Activated CD8-positive, alpha-beta T cell treated with anti-CD3 and anti-CD28 coated beads for 36 hours (primary cell): Measurements from ENCODE around the gene MRPL36. TPM values are rescaled to one million over a fixed set of nuclear protein-coding genes. Genes with fewer than 3 reads are reported as not detected.
A peak's percentile ranks its signal among the peaks of the same experiment; 100 is the strongest.

Experiments used
- ATAC-seq: fragments of 200-7000 bp; cut with Tn5 transposase; one replicate; pipeline ENCODE4 v1.10.0; 2021; ENCODE audit warnings: mild to moderate bottlenecking, moderate library complexity
- CTCF ChIA-PET: fragments of 350-600 bp; sonication (Branson Sonifier 250); formaldehyde crosslinking; loops from one replicate; lab custom pipeline; 2021; ENCODE audit warnings: antibody characterized with exemption; lab: Charles Lee
- POLR2A ChIA-PET: fragments of 350-600 bp; sonication (Branson Sonifier 250); formaldehyde crosslinking; loops from one replicate; lab custom pipeline; 2021; ENCODE audit warnings: antibody characterized with exemption; lab: Charles Lee
- DNase-seq: peaks from one replicate; pipeline ENCODE4 v3.0.0-alpha.2; 2020
- H3K27ac Mint-ChIP-seq: one replicate; pipeline ENCODE4 v1.8.0; 2021; ENCODE audit warnings: mild to moderate bottlenecking, mixed read lengths
- H3K27me3 Mint-ChIP-seq: one replicate; pipeline ENCODE4 v1.8.0; 2021; ENCODE audit warnings: mixed read lengths
- H3K36me3 Mint-ChIP-seq: one replicate; pipeline ENCODE4 v1.8.0; 2021; ENCODE audit warnings: low read depth, mixed read lengths
- H3K4me1 Mint-ChIP-seq: one replicate; pipeline ENCODE4 v1.8.0; 2021; ENCODE audit warnings: low read depth, mixed read lengths
- H3K4me3 Mint-ChIP-seq: one replicate; pipeline ENCODE4 v1.8.0; 2021; ENCODE audit warnings: mild to moderate bottlenecking, moderate library complexity, mixed read lengths
- H3K9me3 Mint-ChIP-seq: one replicate; pipeline ENCODE4 v1.8.0; 2021; ENCODE audit warnings: mixed read lengths
- intact Hi-C: fragments of 100-400 bp; cut with micrococcal nuclease; formaldehyde crosslinking; loops from one replicate; pipeline ENCODE4 v1.10.0; 2022
- total RNA-seq, 2 experiments: library from RNA; stranded (reverse); gene quantifications; one replicate each; pipeline ENCODE4 v1.2.3, GENCODE V29; 2021
- TF ChIP-seq, protein P1 (sequence below): fragments of 200-600 bp; IDR thresholded peaks from one replicate; pipeline ENCODE4 v1.8.0; 2022; ENCODE audit warnings: antibody characterized with exemption, mild to moderate bottlenecking

MRPL36 gene
- total RNA-seq, 2 experiments from 2014 or later = 80.1 to 87.2 TPM

DNA sequence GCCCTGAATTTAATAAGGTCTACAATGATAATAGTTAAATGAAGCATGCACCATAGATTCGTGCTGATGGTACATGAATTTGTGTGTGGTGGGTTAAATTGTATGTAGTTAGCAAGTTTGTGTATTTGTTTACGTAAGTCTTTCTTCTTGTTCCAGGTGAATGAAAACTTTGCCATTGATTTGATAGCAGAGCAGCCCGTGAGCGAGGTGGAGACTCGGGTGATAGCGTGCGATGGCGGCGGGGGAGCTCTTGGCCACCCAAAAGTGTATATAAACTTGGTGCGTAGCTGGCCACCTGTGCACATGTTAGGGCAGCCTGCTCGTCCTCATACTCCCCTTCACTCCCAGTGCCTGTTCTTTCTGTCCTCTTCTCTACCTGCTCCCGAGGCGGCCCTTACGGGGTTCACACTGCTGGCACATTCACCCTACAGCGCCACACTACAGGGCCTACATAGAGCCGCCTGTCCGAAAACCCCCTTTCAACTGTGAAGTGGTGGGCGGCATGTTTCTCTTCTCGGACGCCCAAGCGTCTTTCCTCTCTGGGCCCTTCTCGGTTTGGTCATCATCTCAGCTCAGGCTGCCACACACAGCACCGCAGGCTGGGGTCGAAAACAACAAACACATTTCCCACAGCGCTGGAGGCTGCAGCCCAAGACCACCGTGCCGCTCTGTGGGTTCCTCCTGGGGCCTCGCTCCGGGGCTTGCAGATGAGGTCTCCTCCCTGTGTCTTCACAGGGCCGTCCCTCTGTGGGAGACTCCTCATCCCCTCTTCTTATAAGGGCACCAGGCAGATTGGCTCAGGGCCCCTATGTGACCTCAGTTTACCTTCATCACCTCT, 14.8 kb upstream of the MRPL36 start:
- CTCF ChIA-PET = no interaction called here
- DNase-seq = no peak

DNA sequence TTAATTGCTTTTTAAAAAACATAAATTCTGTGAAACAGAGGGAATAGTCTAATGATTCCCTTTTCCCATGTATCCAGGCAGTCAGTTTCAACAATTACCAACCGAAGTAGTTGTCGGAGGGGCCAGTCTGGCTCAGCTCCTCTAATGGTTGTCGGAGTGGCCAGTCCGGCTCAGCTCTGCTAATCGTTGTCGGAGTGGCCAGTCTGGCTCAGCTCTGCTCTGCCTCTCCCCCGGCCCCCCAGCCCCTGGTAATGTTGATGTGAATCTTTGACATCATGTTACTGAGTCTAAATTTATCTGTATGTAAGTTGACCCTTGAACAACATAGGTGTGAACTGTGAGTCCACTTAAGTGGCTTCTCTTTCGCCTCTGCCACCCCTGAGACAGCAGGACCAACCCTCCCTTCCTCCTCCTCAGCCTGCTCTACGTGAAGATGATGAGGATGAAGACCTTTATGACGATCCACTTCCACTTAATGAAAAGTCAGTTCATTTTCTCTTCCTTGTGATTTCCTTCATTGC, 11.0 kb upstream of the MRPL36 start:
- no peak for DNase-seq
- peaks cover 40% of the 10 kb centered on the region for H3K36me3 Mint-ChIP-seq
- TF ChIP-seq, protein P1, sequence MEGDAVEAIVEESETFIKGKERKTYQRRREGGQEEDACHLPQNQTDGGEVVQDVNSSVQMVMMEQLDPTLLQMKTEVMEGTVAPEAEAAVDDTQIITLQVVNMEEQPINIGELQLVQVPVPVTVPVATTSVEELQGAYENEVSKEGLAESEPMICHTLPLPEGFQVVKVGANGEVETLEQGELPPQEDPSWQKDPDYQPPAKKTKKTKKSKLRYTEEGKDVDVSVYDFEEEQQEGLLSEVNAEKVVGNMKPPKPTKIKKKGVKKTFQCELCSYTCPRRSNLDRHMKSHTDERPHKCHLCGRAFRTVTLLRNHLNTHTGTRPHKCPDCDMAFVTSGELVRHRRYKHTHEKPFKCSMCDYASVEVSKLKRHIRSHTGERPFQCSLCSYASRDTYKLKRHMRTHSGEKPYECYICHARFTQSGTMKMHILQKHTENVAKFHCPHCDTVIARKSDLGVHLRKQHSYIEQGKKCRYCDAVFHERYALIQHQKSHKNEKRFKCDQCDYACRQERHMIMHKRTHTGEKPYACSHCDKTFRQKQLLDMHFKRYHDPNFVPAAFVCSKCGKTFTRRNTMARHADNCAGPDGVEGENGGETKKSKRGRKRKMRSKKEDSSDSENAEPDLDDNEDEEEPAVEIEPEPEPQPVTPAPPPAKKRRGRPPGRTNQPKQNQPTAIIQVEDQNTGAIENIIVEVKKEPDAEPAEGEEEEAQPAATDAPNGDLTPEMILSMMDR = no peak

More for the DNA sequence above, 14.8 kb upstream of the MRPL36 start:
- POLR2A ChIA-PET = no interaction called here
- peaks cover 55% of the 10 kb centered on the region for H3K36me3 Mint-ChIP-seq
- no peak for ATAC-seq
- no peak overlapping the region for H3K4me3 Mint-ChIP-seq
- no peaks in the 10 kb centered on the region for H3K9me3 Mint-ChIP-seq
- H3K27ac Mint-ChIP-seq = no peak overlapping the region
- H3K4me1 Mint-ChIP-seq = peaks cover 2% of the 10 kb centered on the region
- H3K27me3 Mint-ChIP-seq = no peaks in the 10 kb centered on the region
- intact Hi-C loops = no loop called here
- TF ChIP-seq, protein P1 = no peak

DNA sequence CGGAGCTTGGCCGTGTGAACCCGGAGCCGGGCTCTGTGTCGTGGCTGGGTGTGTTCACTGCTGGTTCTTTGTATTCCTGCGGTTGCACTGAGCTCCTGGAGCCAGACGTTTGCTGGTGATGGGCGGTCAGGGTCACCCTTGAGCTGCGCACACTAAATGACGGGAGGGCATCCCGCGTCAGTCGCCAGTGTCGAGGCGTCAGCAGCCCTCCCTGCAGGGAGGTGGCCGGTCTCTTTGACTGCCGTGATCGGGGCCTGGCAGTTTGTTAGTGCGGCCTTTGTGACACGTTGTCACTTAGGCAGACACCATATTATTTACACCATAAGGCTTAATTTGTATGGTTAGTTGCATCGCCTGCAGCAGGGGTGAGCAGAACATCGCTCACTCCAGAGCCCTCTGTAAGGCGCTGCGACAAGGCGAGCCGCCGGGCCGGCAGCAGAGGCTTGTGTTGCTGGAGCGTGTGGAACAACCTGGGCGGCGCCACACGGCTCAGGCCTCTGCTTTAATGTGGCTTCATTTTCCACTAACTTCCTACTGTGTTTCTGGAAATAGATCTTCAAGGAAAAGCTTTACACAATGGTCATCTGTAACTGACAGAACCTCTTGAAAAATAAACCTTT, 9.9 kb upstream of the MRPL36 start:
- TF ChIP-seq, protein P1 = no peak
- no peaks in the 10 kb centered on the region for H3K27me3 Mint-ChIP-seq
- intact Hi-C loops = no loop called here
- DNase-seq (no peak), ATAC-seq (no peak)
- peaks cover 27% of the 10 kb centered on the region for H3K4me1 Mint-ChIP-seq
- H3K36me3 Mint-ChIP-seq = peaks cover 42% of the 10 kb centered on the region
- H3K9me3 Mint-ChIP-seq = no peaks in the 10 kb centered on the region
- H3K4me3 Mint-ChIP-seq = no peak overlapping the region
- ChIA-PET POLR2A (no interaction called here), CTCF (interaction anchor here (1.2 kb wide), 1 partner anchor 71 kb away, joined by 5 read pairs; no protein-coding TSS in a partner anchor)
- H3K27ac Mint-ChIP-seq = no peak overlapping the region

More for the DNA sequence above, 11.0 kb upstream of the MRPL36 start:
- ATAC-seq = no peak
- Mint-ChIP-seq H3K4me3 (no peak overlapping the region), H3K4me1 (peaks cover 26% of the 10 kb centered on the region), H3K9me3 (no peaks in the 10 kb centered on the region), H3K27me3 (no peaks in the 10 kb centered on the region), H3K27ac (no peak overlapping the region)
- ChIA-PET POLR2A (no interaction called here), CTCF (no interaction called here)
- intact Hi-C loops = no loop called here

DNA sequence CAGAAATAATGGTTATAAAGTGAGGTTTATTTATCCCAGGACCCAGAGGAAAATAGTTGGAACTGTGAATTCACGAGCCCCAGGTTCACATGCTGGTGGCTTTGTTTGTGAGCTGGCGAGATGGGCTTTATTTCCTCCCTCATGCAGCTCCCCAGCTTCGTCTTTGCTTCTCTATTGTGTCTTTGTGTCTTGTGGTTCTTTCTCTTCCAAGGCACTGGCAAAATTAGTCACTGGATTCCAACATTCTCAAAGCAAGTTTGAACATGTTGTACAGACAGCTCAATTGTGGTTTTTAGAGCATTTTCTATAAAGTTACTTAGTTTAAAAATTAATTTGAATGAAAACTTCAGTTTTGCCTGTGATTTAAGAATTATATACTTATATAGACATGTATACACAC, 8.8 kb upstream of the MRPL36 start:
- intact Hi-C loops = no loop called here
- peaks cover 35% of the 10 kb centered on the region for H3K4me1 Mint-ChIP-seq

More for the DNA sequence above, 8.8 kb upstream of the MRPL36 start:
- no peaks in the 10 kb centered on the region for H3K9me3 Mint-ChIP-seq
- H3K36me3 Mint-ChIP-seq = peaks cover 49% of the 10 kb centered on the region
- TF ChIP-seq, protein P1 = no peak
- peak overlapping the region; percentile 42 for H3K27ac Mint-ChIP-seq
- ATAC-seq (no peak), DNase-seq (no peak)
- H3K4me3 Mint-ChIP-seq = no peak overlapping the region
- ChIA-PET POLR2A (interaction anchor here (0.7 to 1.4 kb wide), 4 partner anchors 10 to 241 kb away, joined by 3 to 4 read pairs (median 4); no protein-coding TSS in a partner anchor), CTCF (interaction anchor here (1.2 to 1.6 kb wide), 2 partner anchors 15 to 70 kb away, joined by 3 to 5 read pairs; no protein-coding TSS in a partner anchor)
- no peaks in the 10 kb centered on the region for H3K27me3 Mint-ChIP-seq
